Dermis blood vessel endothelial cell (primary cell): ENCODE results near the gene HOXB3. TPM values are rescaled to one million over a fixed set of nuclear protein-coding genes. Genes with fewer than 3 reads are reported as not detected.
"Not testable (repeated sequence)": the region's sequence is repeated elsewhere in the genome, so short reads cannot be mapped to it uniquely, and the experiment has no call there.

Source experiments
- DNase-seq: peaks from one replicate; pipeline ENCODE4 v3.0.0; 2010
- total RNA-seq: library from RNA; depleted of rRNA; stranded (reverse); fragments of >200 nt; gene quantifications from 2 replicates; pipeline ENCODE4 v1.2.3, GENCODE V29; 2014

Gene HOXB3
- total RNA-seq, 1 donor from 2014 or later: 11.9 TPM

DNA sequence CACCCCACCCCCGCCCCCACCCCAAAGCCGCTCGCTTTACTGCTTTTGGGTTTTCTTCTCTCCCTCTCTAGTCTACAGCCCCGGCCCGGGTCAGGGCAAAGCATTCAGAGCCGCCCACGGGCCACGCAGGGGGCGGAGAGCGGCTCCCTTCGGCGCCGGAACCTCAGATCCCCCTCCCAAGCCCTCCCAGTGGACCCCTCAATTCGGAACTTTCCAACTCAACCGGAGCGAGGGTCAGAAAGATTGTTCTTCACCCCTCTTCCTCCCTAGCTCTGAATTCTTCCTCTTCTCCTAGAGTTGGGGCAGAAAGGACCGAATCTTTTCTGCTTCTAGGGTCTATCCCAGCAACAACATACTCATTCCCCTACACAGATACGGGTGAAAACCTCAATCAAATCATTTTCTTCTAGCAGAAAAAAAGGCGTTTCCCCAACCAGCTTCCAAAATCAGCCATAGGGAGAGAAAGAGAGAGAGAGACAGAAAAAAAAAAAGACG, 46.1 kb downstream of the HOXB3 start:
- peak; percentile 33 for DNase-seq

DNA sequence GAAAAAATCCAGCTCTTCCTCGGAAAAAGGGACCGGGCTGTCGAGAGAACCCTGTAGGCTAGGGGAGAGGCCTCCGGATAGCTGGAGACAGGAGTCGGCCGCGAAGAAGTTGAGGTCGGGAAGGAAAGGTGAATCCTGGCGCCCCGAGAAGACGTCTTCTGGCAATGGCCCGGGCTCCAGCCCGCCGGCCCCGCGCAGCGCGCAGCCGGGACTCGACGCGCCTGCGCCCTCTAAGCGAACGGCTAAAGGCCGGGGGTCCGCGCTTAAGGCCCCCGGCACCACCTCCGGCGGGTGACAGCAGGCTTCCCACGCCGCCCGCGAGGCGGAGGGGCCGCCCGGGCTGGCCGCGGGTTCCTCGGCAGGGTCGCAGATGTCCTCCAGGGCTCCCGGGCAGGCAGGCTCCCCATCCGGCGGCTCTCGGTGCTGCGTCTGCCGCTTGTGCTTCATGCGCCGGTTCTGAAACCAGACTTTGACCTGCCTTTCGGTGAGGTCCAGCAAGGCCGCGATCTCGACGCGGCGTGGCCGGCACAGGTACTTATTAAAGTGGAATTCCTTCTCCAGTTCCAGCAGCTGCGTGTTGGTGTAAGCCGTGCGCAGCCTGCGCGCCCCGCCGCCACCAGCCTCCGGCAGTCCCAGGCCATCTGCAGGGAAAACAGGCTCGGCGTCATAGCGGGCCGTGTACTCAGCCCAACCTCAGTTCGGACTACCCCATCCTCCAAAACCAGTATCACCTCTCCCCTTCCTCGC, 46.8 kb downstream of the HOXB3 start:
- peak; percentile 69 for DNase-seq

GRCh38 chr17:48542698-48543106, 47.3 kb downstream of the HOXB3 start:
- DNase-seq: no peak

GRCh38 chr17:48542114-48542656, 47.9 kb downstream of the HOXB3 start:
- DNase-seq: peak; percentile 52

- DNase-seq: peak; percentile 59
Observed at GRCh38 chr17:48541577-48542113, 48.4 kb downstream of the HOXB3 start.

DNA sequence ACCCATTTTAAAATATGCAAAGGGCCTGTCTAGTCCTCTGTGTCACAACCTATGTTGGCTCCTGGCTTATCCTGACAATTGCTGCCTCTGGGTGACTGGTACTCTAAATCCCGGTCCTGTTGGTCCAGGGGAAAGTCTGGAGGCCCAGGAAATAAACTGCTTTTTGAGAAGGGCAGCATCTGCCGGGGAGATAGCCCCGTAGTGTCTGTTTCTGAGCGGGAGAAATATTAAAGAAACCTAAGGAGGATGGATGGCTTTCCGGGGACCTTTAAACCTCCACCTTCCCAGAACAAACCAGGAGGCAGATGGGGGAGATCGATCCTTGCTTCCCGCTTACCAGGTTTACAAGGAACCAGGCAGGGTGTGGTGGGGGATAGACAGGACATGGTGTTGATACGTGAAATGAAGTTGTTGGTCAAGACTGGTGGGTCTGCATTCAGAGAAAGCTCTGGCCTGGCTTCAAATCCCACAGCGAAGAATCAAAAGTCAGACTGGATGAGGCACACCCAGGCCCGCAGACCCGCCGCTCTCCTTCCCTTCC, 48.9 kb downstream of the HOXB3 start:
- DNase-seq: peak; percentile 37

DNA sequence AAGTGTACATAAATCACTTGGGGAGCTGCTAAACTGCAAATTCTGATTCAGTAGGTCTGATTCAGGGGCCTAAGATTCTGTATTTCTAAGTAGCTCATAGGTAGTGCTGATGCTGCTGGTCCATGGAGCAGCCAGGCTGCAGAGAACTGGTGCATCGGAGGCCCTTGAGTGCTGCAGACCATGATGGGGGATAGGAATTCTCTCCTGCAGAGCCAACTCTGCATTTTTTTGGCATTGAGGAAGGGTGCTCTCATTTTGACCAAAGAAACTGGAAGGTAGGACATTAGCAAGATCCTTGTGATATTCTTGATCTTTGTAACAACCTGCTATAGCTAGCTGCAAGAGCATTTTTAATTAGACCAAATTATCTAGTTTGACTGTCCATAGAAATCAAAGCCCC, 49.8 kb downstream of the HOXB3 start:
- DNase-seq: no peak

- DNase-seq: no peak
Observed at GRCh38 chr17:48539177-48539576, 50.9 kb downstream of the HOXB3 start.

DNA sequence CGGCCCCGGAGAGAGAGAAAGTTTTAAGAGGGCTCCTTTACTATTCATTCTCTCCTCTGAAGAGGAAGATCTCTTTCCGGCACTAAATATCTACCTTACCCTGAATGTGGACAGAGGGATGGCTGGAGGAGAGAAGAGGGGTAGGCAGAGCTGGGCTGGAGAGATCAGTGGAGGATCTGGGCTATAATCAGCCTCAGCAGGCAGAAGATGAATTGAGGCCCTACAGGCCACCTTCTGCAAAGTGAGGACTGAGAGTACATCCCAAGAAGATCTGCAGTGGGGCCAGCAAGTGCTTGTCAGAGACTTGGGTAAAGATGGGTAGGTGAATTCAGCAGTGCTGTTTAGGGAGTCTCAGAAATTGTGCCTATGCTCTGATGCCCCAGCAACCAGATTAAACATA, 52.7 kb downstream of the HOXB3 start:
- DNase-seq: no peak

DNA sequence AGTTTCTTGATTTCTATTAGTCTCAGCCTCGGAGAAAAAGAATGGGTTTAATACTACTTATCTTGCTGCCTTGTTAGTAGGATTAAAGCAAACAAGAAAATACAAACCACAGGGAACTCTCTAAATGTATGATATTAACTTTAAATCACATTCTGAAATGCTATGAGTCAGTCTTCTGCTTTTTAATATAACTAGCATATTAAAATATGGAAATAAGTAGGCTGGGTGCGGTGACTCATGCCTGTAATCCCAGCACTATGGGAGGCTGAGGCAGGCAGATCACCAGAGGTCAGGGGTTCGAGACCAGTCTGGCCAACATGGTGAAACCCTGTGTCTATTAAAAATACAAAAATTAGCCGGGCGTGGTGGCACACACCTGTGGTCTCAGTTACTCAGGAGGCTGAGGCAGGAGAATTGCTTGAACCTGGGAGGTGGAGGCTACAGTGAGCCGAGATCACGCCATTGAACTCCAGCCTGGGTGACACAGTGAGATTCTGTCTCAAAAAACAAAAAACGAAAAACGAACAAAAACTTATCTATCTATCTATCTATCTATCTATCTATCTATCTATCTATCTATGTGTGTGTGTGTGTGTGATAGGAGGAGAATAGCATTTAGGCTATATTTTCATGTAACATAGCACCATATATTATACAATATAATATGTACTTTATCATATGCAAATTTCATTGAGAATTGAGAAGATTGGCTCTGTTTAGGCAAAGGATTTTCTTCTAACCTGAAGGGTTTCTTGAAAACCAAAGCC, 54.1 kb downstream of the HOXB3 start:
- not testable (repeated sequence) for DNase-seq

DNA sequence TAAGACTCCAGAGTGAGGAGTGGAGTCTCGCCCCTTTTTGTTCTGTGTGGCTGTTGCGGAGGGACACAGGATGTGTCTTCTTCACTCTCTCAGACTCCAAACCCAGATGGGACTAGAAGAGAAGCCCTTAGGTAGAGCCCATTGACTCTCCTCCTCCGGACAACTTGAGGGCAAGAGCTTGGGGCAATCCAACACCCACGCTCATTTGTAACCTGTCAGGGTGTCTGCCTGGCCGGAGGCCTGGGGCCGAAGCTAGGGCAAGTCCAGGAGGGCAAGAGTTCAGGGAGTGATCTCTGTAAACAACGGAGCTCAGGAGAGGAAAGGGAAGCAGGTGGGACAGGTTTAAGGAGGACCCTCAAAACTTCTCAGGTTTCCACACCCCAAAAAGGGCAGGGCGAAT, 57.8 kb downstream of the HOXB3 start:
- no peak for DNase-seq

GRCh38 chr17:48530887-48531272, 59.2 kb downstream of the HOXB3 start, which contains the start of gene HOXB1:
HOXB1 (minus strand) TSS chr17:48531011; CDS start chr17:48530904, 107 bp downstream.
- no peak for DNase-seq

- no peak for DNase-seq
Observed at GRCh38 chr17:48530208-48530886, 59.7 kb downstream of the HOXB3 start.

DNA sequence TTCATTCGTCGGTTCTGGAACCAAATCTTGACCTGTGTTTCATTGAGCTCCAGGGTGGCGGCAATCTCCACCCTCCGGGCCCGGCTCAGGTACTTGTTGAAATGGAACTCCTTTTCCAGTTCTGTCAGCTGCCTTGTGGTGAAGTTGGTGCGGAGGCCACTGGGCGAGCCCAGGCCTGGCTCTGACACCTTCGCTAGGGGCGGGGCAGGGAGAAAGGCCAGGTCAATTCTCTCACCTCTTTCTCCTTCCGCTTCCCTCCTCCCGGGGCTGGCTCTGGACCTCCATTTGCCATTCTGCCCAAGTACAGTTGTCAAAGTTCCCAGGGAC, 60.4 kb downstream of the HOXB3 start:
- DNase-seq: no peak

GRCh38 chr17:48528936-48529682, 60.9 kb downstream of the HOXB3 start:
- no peak for DNase-seq

DNA sequence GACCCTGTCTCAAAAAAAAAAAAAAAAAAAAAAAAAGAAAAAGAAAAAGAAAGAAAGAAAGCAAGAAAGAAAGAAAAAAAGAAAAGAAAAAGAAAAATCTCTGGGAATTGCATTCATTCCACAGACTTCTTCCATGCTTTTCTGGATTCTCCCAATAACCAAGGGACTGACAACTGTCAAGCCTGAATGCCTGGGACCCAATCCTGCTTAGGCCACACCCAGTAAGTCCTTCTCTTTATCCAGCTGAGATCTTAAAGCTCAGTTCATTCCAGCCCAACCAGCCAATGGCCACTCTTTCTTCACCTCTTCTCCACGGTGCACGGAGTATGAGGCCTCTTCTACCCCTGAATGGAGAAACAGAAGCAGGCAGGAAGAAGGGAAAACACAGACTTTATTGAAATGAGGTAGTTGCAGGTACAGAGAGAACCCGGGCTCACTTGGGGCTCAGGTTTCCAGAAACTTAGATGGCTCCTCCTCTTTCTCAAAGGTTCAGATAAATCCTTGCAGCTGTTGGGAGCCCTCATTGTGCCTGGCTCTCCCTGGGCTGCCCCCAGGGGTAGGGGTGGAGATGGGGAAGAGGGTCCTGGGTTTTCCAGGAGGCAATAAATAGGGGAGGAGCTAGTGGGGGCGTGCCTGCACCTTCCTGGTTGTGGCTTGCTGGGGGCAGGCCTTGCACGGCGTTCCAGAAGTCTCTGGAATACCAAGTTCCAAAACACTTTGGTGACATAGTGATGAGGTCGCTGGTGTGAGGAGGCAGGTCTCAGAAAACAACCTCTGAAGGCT, 61.7 kb downstream of the HOXB3 start:
- no peak for DNase-seq

- no peak for DNase-seq
Observed at GRCh38 chr17:48527547-48527932, 62.5 kb downstream of the HOXB3 start.

GRCh38 chr17:48526608-48527546, 63.2 kb downstream of the HOXB3 start:
- peak; percentile 23 for DNase-seq

GRCh38 chr17:48523010-48523409, 67.0 kb downstream of the HOXB3 start:
- no peak for DNase-seq
